Measurements from ENCODE around the gene INPP4B. TPM values are rescaled to one million over a fixed set of nuclear protein-coding genes. Genes with fewer than 3 reads are reported as not detected.
A peak's percentile ranks its signal among the peaks of the same experiment; 100 is the strongest.

The INPP4B gene
- total and polyA plus RNA-seq, 2 experiments from 2014 or later, result 20.3 to 27.5 TPM

DNA sequence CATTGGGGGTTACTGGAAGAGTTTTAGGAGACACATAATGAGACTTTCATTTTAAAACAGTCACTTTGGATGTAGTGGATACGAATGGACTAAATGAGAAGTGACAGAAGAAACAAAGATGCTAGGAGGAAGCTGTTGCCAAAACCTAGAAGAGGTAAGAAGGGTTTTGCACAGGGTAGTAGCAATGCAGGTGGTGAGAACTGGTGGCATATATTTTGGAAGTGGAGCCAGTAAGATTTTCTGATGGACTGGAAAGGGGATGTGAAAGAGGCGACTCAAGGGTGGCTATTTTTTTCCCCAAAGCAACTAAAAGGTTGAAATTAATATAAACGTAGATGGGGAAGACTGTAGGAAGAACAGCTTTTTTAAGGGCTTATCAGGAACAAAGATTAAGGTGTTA is 747.7 kb downstream of the INPP4B start:
- H3K79me2 ChIP-seq (ENCODE audit: insufficient read depth), result no peaks in the 10 kb centered on the region
- WGBS, 2 experiments (ENCODE audit: low coverage in 1 of 2, low lambda C conversion rate in 2 of 2, missing lambda C conversion rate in 2 of 2), result 95% methylated on average over 3 of the region's 3 CpGs
- no peak overlapping the region for H2AFZ ChIP-seq

DNA sequence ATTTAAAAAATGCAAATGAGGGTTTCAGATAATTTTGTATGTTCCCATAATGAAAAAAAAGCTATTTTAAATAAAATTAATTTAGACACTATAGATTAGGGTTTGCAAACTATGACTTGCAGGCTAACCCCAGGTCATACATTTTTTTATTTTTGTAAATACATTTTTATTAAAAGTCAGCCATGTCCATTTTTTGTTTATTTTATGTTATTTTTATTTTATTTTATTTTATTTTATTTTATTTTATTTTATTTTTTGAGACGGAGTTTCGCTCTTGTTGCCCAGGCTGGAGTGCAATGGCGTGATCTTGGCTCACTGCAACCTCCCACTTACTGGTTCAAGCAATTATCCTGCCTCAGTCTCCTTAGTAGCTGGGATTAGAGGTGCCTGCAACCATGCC is 749.1 kb downstream of the INPP4B start:
- H3K36me3 ChIP-seq (ENCODE audit: low read depth), result no peaks in the 10 kb centered on the region
- no peaks in the 10 kb centered on the region for H4K20me1 ChIP-seq (ENCODE audit: insufficient read depth)
- H3K9me2 ChIP-seq (ENCODE audit: insufficient read depth), result no peaks in the 10 kb centered on the region; the same call in 1 of the 2 replicates
- H3K9ac ChIP-seq, result no peak overlapping the region
- WGBS, 2 experiments (ENCODE audit: low coverage in 1 of 2, low lambda C conversion rate in 2 of 2, missing lambda C conversion rate in 2 of 2), result 94 to 97% methylated on average over 3 of the region's 3 CpGs
- H3K27me3 ChIP-seq (replicated peaks; ENCODE audit: insufficient read depth), result no peaks in the 10 kb centered on the region
- no peak for TF ChIP-seq EZH2phosphoT487 (IDR thresholded peaks at IDR 0.05; ENCODE audit: insufficient read depth, low read depth)
- no peak for DNase-seq
- H2AFZ ChIP-seq, result no peak overlapping the region
- H3K27ac ChIP-seq, result peak overlapping the region; percentile 52
- no peaks in the 10 kb centered on the region for H3K79me2 ChIP-seq (ENCODE audit: insufficient read depth)
- no peaks in the 10 kb centered on the region for H3K9me3 ChIP-seq (ENCODE audit: low read depth)
- H3K4me2 ChIP-seq (ENCODE audit: unreplicated experiment), result peak overlapping the region; percentile 52
- H3K4me3 ChIP-seq, result no peak overlapping the region
- in situ Hi-C loops (cut with MboI), result no loop called here
- peaks cover 31% of the 10 kb centered on the region for H3F3A ChIP-seq (ENCODE audit: insufficient read depth)
- H3K4me1 ChIP-seq (ENCODE audit: insufficient read depth), result peaks cover 46% of the 10 kb centered on the region

More for the DNA sequence above, 747.7 kb downstream of the INPP4B start:
- Histone ChIP-seq H3K4me3 (no peak overlapping the region), H4K20me1 (ENCODE audit: insufficient read depth) (no peaks in the 10 kb centered on the region), H3K4me1 (ENCODE audit: insufficient read depth) (peaks cover 39% of the 10 kb centered on the region), H3K36me3 (ENCODE audit: low read depth) (no peaks in the 10 kb centered on the region; the same call in 1 of the 2 replicates), H3K9me3 (ENCODE audit: low read depth) (no peaks in the 10 kb centered on the region), H3K27ac (peak overlapping the region; percentile 36; the same call in 1 of the 2 replicates), H3F3A (ENCODE audit: insufficient read depth) (peaks cover 20% of the 10 kb centered on the region; the same call in 1 of the 2 replicates), H3K9me2 (ENCODE audit: insufficient read depth) (no peaks in the 10 kb centered on the region; the same call in 1 of the 2 replicates), H3K4me2 (ENCODE audit: unreplicated experiment) (no peak overlapping the region), H3K9ac (no peak overlapping the region), H3K27me3 (replicated peaks; ENCODE audit: insufficient read depth) (no peaks in the 10 kb centered on the region)
- in situ Hi-C loops (cut with MboI), result no loop called here
- no peak for DNase-seq
- no peak for TF ChIP-seq EZH2phosphoT487 (IDR thresholded peaks at IDR 0.05; ENCODE audit: insufficient read depth, low read depth)
- no peak for TF ChIP-seq EZH2 (IDR thresholded peaks at IDR 0.05; ENCODE audit: insufficient read depth, poor library complexity, severe bottlenecking)

DNA sequence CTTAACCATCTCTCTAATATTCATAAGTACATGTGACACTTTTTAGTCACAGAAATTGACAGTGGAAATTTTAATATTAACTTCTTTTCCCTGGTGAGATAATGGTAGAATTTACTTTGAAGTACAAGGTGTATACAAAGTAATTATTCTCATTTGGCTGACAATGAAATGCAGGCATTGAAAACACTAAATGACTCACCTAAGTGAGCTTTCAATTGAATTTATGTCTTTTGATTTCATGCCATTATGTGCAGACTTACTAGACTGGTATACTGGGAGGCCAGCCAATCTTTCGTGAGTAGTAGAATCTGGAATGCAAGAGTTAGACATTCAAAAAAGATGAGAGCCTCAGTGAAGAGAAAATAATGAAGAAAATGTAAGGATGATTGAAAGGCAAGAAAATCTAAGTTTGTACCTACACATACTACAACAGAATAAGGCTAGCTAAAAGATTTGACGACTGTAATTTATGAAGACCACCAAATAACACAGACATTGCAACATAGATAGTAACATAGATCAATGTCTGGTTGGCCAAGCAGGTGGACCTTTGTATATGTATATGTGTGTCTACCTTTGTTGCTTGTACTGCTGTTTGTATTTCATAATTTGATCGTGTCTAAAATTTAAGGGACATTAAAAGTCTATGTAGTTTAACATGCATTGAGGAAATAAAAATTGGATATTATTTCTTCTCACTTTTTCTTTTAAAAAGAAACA is 750.1 kb downstream of the INPP4B start:
- Histone ChIP-seq H3K27me3 (replicated peaks; ENCODE audit: insufficient read depth) (no peaks in the 10 kb centered on the region), H3K9me3 (ENCODE audit: low read depth) (no peaks in the 10 kb centered on the region), H3K9me2 (ENCODE audit: insufficient read depth) (no peaks in the 10 kb centered on the region; the same call in 1 of the 2 replicates), H3K4me3 (no peak overlapping the region), H3K4me2 (ENCODE audit: unreplicated experiment) (peak overlapping the region; percentile 52), H3K9ac (no peak overlapping the region), H3K79me2 (ENCODE audit: insufficient read depth) (no peaks in the 10 kb centered on the region), H3F3A (ENCODE audit: insufficient read depth) (peaks cover 35% of the 10 kb centered on the region), H2AFZ (no peak overlapping the region), H4K20me1 (ENCODE audit: insufficient read depth) (no peaks in the 10 kb centered on the region), H3K27ac (peak overlapping the region; percentile 52), H3K36me3 (ENCODE audit: low read depth) (no peaks in the 10 kb centered on the region), H3K4me1 (ENCODE audit: insufficient read depth) (peaks cover 51% of the 10 kb centered on the region)
- in situ Hi-C loops (cut with MboI), result no loop called here
- DNase-seq, result peak; percentile 99
- TF ChIP-seq EZH2 (IDR thresholded peaks at IDR 0.05; ENCODE audit: insufficient read depth, poor library complexity, severe bottlenecking) (no peak), EZH2phosphoT487 (IDR thresholded peaks at IDR 0.05; ENCODE audit: insufficient read depth, low read depth) (no peak)
- 44 to 46% methylated on average over 3 of the region's 3 CpGs for WGBS, 2 experiments (ENCODE audit: low coverage in 1 of 2, low lambda C conversion rate in 2 of 2, missing lambda C conversion rate in 2 of 2)

DNA sequence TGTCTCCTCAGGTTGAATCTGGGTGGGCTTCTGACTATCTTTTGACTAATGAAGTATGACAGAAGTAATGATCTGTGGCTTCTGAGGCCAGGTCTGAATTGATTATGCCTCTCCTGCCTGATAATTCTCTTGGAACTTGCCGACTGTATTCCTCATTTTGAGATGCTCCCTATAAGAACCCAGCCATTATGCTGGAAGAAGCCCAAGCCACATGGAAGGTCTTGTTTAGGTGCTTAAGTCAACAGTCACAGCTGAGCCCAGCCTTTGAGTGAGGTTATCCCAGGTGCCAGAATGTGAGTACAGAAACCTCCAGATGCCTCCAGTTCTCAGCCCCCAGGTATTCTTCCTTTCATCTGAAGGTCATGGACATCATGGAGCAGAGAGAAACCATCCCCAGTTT is 753.2 kb downstream of the INPP4B start:
- Histone ChIP-seq H3K27me3 (replicated peaks; ENCODE audit: insufficient read depth) (no peaks in the 10 kb centered on the region), H4K20me1 (ENCODE audit: insufficient read depth) (no peaks in the 10 kb centered on the region), H3F3A (ENCODE audit: insufficient read depth) (peaks cover 52% of the 10 kb centered on the region), H3K9ac (no peak overlapping the region), H3K4me3 (no peak overlapping the region), H3K4me1 (ENCODE audit: insufficient read depth) (peaks cover 62% of the 10 kb centered on the region), H3K9me3 (ENCODE audit: low read depth) (no peaks in the 10 kb centered on the region), H3K36me3 (ENCODE audit: low read depth) (no peaks in the 10 kb centered on the region), H3K4me2 (ENCODE audit: unreplicated experiment) (no peak overlapping the region), H3K79me2 (ENCODE audit: insufficient read depth) (no peaks in the 10 kb centered on the region), H2AFZ (no peak overlapping the region), H3K9me2 (ENCODE audit: insufficient read depth) (no peaks in the 10 kb centered on the region), H3K27ac (peak overlapping the region; percentile 100)
- TF ChIP-seq EZH2phosphoT487 (IDR thresholded peaks at IDR 0.05; ENCODE audit: insufficient read depth, low read depth), result no peak
- in situ Hi-C loops (cut with MboI), result no loop called here
- 100% methylated on average over 1 of the region's 1 CpG for WGBS, 2 experiments (ENCODE audit: low coverage in 1 of 2, low lambda C conversion rate in 2 of 2, missing lambda C conversion rate in 2 of 2)
- no peak for DNase-seq

Measured in GM23248 (cell line).